Hepatocyte (in vitro differentiated cells): ENCODE results near the gene DLG2. TPM values are rescaled to one million over a fixed set of nuclear protein-coding genes. Genes with fewer than 3 reads are reported as not detected.

Source experiments
- DNase-seq: peaks from one replicate; pipeline ENCODE4 v3.0.0-alpha.2; 2016; ENCODE audit warnings: low spot score
- H2AFZ ChIP-seq: fragments of 200-600 bp; sonication (generic); 2 replicates; pipeline ENCODE4 v1.6.0; 2016; ENCODE audit warnings: antibody characterized with exemption, mild to moderate bottlenecking
- H3K27ac ChIP-seq: fragments of 200-600 bp; sonication (generic); 2 replicates; pipeline ENCODE4 v1.5.1; 2016; ENCODE audit warnings: mild to moderate bottlenecking
- H3K27me3 ChIP-seq: fragments of 200-600 bp; sonication (generic); 2 replicates; pipeline ENCODE4 v1.6.1; 2016
- H3K36me3 ChIP-seq: fragments of 200-600 bp; sonication (generic); replicated peaks from 2 replicates; pipeline ENCODE4 v1.5.1; 2016; ENCODE audit warnings: low read depth; ENCODE audit not compliant: insufficient read depth
- H3K4me1 ChIP-seq: fragments of 200-600 bp; sonication (generic); 2 replicates; pipeline ENCODE4 v1.5.1; 2016; ENCODE audit warnings: mild to moderate bottlenecking, moderate library complexity; ENCODE audit not compliant: insufficient read depth
- H3K4me2 ChIP-seq: fragments of 200-600 bp; sonication (generic); 2 replicates; pipeline ENCODE4 v1.6.0; 2016
- H3K4me3 ChIP-seq: fragments of 200-600 bp; sonication (generic); 2 replicates; pipeline ENCODE4 v1.5.1; 2016; ENCODE audit warnings: mild to moderate bottlenecking
- H3K79me2 ChIP-seq: fragments of 200-600 bp; sonication (generic); 2 replicates; pipeline ENCODE4 v1.6.0; 2017; ENCODE audit warnings: mild to moderate bottlenecking
- H3K9me2 ChIP-seq: fragments of 200-600 bp; sonication (generic); replicated peaks from 2 replicates; pipeline ENCODE4 v1.6.0; 2017; ENCODE audit warnings: mild to moderate bottlenecking; ENCODE audit not compliant: insufficient read depth
- H3K9me3 ChIP-seq: fragments of 200-600 bp; sonication (generic); 2 replicates; pipeline ENCODE4 v1.5.1; 2016; ENCODE audit warnings: low read depth, mild to moderate bottlenecking
- H4K20me1 ChIP-seq: fragments of 200-600 bp; sonication (generic); 2 replicates; pipeline ENCODE4 v1.6.0; 2016; ENCODE audit warnings: mild to moderate bottlenecking; ENCODE audit not compliant: insufficient read depth, poor library complexity, severe bottlenecking
- EZH2 ChIP-seq: fragments of 200-600 bp; sonication (generic); IDR thresholded peaks from 2 replicates; pipeline ENCODE4 v1.6.1; 2016; ENCODE audit warnings: antibody characterized with exemption, mild to moderate bottlenecking, borderline replicate concordance
- EZH2phosphoT487 ChIP-seq: fragments of 200-600 bp; sonication (generic); IDR thresholded peaks from one replicate; pipeline ENCODE4 v1.6.1; 2018; ENCODE audit warnings: antibody characterized with exemption, mild to moderate bottlenecking, low read depth, moderate library complexity; ENCODE audit not compliant: unreplicated experiment, severe bottlenecking
- WGBS: methylation state at CpG from one replicate; pipeline ENCODE4 v1.1.6; 2016; ENCODE audit warnings: low lambda C conversion rate; ENCODE audit errors: missing lambda C conversion rate; 5-methylcytosine and 5-hydroxymethylcytosine counted together
- polyA plus RNA-seq: library from polyadenylated mRNA; unstranded; fragments of >200 nt; fragmentation: Nextera tagmentation; extraction: Ambion mirVana; gene quantifications from 2 replicates; pipeline ENCODE4 v1.2.1, GENCODE V29; 2016
- total RNA-seq: library from RNA; depleted of rRNA; stranded (reverse); fragments of >200 nt; gene quantifications from 2 replicates; pipeline ENCODE4 v1.2.3, GENCODE V29; 2014
- TF ChIP-seq, protein P1 (sequence below): fragments of 200-600 bp; sonication (generic); IDR thresholded peaks from 2 replicates; pipeline ENCODE4 v1.5.1; 2016; ENCODE audit warnings: antibody characterized with exemption, mild to moderate bottlenecking; ENCODE audit not compliant: poor library complexity

The DLG2 gene
- total and polyA plus RNA-seq, 2 experiments from 2014 or later: 2.6 to 6.8 TPM

DNA sequence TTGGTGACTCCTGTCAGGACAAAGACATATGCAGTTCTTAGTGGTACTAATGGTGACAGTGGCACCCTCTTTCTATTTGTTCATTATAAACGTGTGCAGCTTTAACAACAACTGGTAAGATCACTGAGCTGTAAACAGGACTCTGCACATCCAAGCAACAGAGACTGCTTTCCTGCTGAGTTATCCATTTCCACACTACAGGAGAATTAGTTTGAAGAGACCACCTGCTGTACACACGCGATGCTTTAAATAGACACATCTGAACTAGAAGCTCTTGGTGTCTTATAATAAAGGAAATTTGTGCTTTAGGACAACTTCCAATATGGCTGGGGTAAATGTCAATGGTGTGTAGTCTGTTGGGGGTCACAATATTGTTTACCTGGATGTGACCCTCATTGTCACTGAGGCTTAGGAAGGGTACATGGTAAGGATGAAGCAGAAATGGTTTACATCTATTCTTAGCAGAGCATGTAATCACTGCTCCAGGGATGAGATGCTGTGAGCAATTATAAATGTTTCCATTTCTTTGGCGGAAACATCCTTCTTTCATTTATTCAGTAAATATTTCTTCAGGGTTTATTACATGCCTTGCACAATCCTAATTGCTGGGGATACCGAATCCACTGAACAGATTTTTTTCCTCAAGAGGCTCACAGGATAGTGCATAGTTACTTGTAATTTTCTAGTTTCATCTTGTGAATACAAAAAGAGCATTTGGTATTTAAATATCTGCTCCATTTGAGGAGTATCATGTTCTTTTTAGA lies 1987.0 kb downstream of the DLG2 start:
- no peaks in the 10 kb centered on the region for H3K79me2 ChIP-seq
- 73% methylated on average over 5 of the region's 5 CpGs for WGBS
- peaks cover 15% of the 10 kb centered on the region for H3K4me1 ChIP-seq
- DNase-seq: no peak
- H3K27me3 ChIP-seq: no peaks in the 10 kb centered on the region
- no peaks in the 10 kb centered on the region for H3K9me3 ChIP-seq
- H3K4me3 ChIP-seq: no peak overlapping the region
- no peaks in the 10 kb centered on the region for H3K36me3 ChIP-seq
- peak overlapping the region; percentile 72 for H3K27ac ChIP-seq
- H2AFZ ChIP-seq: no peak overlapping the region
- no peak overlapping the region for H3K4me2 ChIP-seq
- H3K9me2 ChIP-seq: no peaks in the 10 kb centered on the region
- H4K20me1 ChIP-seq: no peaks in the 10 kb centered on the region
- TF ChIP-seq EZH2phosphoT487 (no peak), EZH2 (no peak)
- TF ChIP-seq, protein P1, sequence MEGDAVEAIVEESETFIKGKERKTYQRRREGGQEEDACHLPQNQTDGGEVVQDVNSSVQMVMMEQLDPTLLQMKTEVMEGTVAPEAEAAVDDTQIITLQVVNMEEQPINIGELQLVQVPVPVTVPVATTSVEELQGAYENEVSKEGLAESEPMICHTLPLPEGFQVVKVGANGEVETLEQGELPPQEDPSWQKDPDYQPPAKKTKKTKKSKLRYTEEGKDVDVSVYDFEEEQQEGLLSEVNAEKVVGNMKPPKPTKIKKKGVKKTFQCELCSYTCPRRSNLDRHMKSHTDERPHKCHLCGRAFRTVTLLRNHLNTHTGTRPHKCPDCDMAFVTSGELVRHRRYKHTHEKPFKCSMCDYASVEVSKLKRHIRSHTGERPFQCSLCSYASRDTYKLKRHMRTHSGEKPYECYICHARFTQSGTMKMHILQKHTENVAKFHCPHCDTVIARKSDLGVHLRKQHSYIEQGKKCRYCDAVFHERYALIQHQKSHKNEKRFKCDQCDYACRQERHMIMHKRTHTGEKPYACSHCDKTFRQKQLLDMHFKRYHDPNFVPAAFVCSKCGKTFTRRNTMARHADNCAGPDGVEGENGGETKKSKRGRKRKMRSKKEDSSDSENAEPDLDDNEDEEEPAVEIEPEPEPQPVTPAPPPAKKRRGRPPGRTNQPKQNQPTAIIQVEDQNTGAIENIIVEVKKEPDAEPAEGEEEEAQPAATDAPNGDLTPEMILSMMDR: no peak

DNA sequence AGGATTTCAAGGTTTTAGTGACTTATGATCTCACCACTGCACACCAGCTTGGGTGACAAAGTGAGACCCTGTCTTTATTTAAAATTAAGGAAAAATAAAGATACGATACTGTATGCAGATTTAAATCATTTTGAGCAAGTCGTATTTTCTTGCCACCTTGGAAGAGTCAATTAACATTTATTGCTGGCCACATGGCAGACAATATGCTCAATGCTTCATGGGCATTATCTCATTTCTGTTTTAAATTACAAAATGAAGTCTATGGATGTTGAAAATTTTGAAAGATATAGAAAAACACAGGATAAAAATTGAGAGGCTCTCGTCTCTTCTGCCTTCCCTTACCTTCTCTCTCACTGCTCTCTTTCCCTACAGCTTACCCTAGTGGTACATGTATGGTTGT lies 1992.0 kb downstream of the DLG2 start:
- TF ChIP-seq EZH2phosphoT487: no peak
- TF ChIP-seq, protein P1: no peak
- TF ChIP-seq EZH2: no peak
- no peaks in the 10 kb centered on the region for H3K27me3 ChIP-seq
- no peak overlapping the region for H3K4me3 ChIP-seq
- DNase-seq: no peak
- no peak overlapping the region for H3K4me2 ChIP-seq
- H3K27ac ChIP-seq: no peak overlapping the region
- WGBS: 93% methylated on average over 3 of the region's 3 CpGs
- peaks cover 2% of the 10 kb centered on the region for H3K4me1 ChIP-seq
- H3K36me3 ChIP-seq: no peaks in the 10 kb centered on the region
- H3K9me2 ChIP-seq: no peaks in the 10 kb centered on the region
- no peak overlapping the region for H2AFZ ChIP-seq
- no peaks in the 10 kb centered on the region for H3K9me3 ChIP-seq
- H3K79me2 ChIP-seq: no peaks in the 10 kb centered on the region
- H4K20me1 ChIP-seq: no peaks in the 10 kb centered on the region

DNA sequence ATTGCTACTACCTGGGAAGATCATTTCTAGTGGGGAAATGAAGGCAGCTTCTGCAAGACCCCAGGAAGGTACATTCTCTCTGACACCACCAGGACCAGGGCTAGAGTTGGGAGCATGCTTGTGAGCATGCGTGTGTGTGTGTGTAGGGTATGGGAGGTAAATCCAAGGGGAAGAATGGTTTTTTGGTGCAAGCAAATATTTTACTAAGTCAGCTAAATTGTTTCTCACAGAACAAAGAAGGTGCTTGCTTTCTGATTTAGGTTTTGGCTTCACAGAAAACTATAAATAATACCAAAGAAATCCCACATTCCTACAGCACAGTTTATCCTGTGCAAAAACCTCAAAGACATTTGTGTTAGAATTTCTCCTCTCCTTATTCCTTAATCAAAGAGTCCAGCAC lies 1996.9 kb downstream of the DLG2 start:
- TF ChIP-seq, protein P1: no peak
- TF ChIP-seq EZH2phosphoT487 (no peak), EZH2 (no peak)
- Histone ChIP-seq H3K4me1 (peaks cover 15% of the 10 kb centered on the region), H3K4me3 (no peak overlapping the region), H3K36me3 (no peaks in the 10 kb centered on the region), H4K20me1 (no peaks in the 10 kb centered on the region), H3K27me3 (no peaks in the 10 kb centered on the region), H2AFZ (no peak overlapping the region), H3K79me2 (no peaks in the 10 kb centered on the region), H3K4me2 (no peak overlapping the region), H3K9me2 (no peaks in the 10 kb centered on the region), H3K9me3 (no peaks in the 10 kb centered on the region), H3K27ac (no peak overlapping the region)
- WGBS: 95% methylated on average over 1 of the region's 1 CpG
- no peak for DNase-seq
